Measurements from ENCODE around the gene FNIP1.
A peak's percentile ranks its signal among the peaks of the same experiment; 100 is the strongest.

- TF ChIP-seq CTCF (IDR thresholded peaks at IDR 0.05 in 8 of 11, conservative IDR thresholded peaks at IDR 0.05 in 3 of 11): peak in 2 of 11 experiments; percentile 32 to 39
- TF ChIP-seq POLR2AphosphoS5 (IDR thresholded peaks at IDR 0.05): peak; percentile 97 to 99 (median 99)
- peak; percentile 42 to 91 (median 63) for TF ChIP-seq POLR2A (IDR thresholded peaks at IDR 0.05)
Measured at GRCh38 chr5:131796793-131797693, at the start of gene FNIP1.

Data from spleen (tissue), 7 donors.